ENCODE measurements around the gene TNNI2.

Gene TNNI2

DNA sequence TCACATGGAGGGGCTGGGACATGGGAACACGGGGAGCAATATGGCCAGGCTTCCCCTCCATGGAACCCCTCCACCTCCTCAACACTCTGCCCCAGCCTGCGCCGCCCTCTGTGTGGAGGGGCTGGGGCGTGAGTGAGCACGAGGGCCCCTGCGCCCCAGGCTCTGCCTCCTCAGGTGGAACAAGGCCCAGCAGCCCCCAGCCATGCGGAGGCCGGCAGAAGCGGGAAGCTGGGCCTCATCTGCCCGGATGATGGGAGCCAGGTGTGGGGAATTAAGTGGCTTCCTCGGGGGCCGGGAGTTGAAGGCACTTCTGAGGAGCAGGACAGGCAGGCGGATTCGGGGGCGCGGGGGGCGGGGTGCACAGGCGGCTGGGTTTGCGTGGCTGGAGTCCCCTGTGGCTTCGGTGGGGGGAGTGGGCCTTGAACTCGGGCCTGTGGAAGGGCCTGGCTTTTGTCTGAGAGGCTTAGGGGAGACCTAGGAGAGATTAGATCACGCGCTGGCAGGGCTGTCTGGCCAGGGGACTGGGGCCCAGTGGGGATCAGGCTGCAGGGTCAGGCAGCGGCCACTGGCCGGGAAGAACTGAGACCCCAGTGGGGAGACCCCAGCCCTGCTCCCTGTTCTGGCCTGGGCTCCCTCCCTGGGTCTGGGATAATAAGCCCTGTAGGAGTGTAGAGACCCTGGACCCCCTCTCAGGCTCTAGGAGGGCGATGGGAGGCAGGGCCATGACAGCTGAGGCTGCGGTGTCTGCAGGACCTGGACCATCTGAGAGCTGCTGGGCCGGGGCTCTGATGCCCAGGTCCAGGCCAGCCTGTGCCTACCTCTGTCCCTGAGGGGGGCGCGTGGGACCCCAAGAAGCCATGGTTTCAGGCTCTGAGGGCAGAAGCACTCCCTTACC is 39.6 kb downstream of the TNNI2 start:
- no peaks in the 10 kb centered on the region for H3K4me1 ChIP-seq
- TF ChIP-seq CTCF (IDR thresholded peaks at IDR 0.05) = no peak

GRCh38 chr11:1879342-1879940 is 40.7 kb downstream of the TNNI2 start:
- no peak overlapping the region for H3K9ac ChIP-seq
- no peaks in the 10 kb centered on the region for H3K27me3 ChIP-seq (ENCODE audit: control insufficient read depth, insufficient read depth, low read length)
- H3K4me3 ChIP-seq (ENCODE audit: low read depth, low read length) = no peak overlapping the region
- no peak overlapping the region for H3K4me2 ChIP-seq (ENCODE audit: low read length)
- no peaks in the 10 kb centered on the region for H3K79me2 ChIP-seq
- no peak overlapping the region for H2AFZ ChIP-seq
- no peaks in the 10 kb centered on the region for H3K4me1 ChIP-seq
- no peaks in the 10 kb centered on the region for H3K36me3 ChIP-seq (ENCODE audit: control insufficient read depth, insufficient read depth, low read length)
- no peak for TF ChIP-seq CTCF (IDR thresholded peaks at IDR 0.05)
- H3K9me3 ChIP-seq (ENCODE audit: control insufficient read depth, low read length) = no peaks in the 10 kb centered on the region
- H3K27ac ChIP-seq = no peak overlapping the region

More for the DNA sequence above, 39.6 kb downstream of the TNNI2 start:
- no peak overlapping the region for H3K9ac ChIP-seq
- no peak overlapping the region for H3K27ac ChIP-seq
- no peak overlapping the region for H3K4me2 ChIP-seq (ENCODE audit: low read length)
- H3K36me3 ChIP-seq (ENCODE audit: control insufficient read depth, insufficient read depth, low read length) = no peaks in the 10 kb centered on the region
- H2AFZ ChIP-seq = no peak overlapping the region
- no peak overlapping the region for H3K4me3 ChIP-seq (ENCODE audit: low read depth, low read length)
- no peaks in the 10 kb centered on the region for H3K9me3 ChIP-seq (ENCODE audit: control insufficient read depth, low read length)
- no peaks in the 10 kb centered on the region for H3K79me2 ChIP-seq
- H3K27me3 ChIP-seq (ENCODE audit: control insufficient read depth, insufficient read depth, low read length) = no peaks in the 10 kb centered on the region

GRCh38 chr11:1879941-1880720 is 41.4 kb downstream of the TNNI2 start:
- Histone ChIP-seq H3K79me2 (no peaks in the 10 kb centered on the region), H3K27me3 (ENCODE audit: control insufficient read depth, insufficient read depth, low read length) (no peaks in the 10 kb centered on the region), H2AFZ (no peak overlapping the region), H3K9me3 (ENCODE audit: control insufficient read depth, low read length) (no peaks in the 10 kb centered on the region), H3K4me2 (ENCODE audit: low read length) (no peak overlapping the region), H3K9ac (no peak overlapping the region), H3K4me1 (no peaks in the 10 kb centered on the region), H3K27ac (peak overlapping the region; percentile 29), H3K4me3 (ENCODE audit: low read depth, low read length) (no peak overlapping the region), H3K36me3 (ENCODE audit: control insufficient read depth, insufficient read depth, low read length) (no peaks in the 10 kb centered on the region)
- no peak for TF ChIP-seq CTCF (IDR thresholded peaks at IDR 0.05)

DNA sequence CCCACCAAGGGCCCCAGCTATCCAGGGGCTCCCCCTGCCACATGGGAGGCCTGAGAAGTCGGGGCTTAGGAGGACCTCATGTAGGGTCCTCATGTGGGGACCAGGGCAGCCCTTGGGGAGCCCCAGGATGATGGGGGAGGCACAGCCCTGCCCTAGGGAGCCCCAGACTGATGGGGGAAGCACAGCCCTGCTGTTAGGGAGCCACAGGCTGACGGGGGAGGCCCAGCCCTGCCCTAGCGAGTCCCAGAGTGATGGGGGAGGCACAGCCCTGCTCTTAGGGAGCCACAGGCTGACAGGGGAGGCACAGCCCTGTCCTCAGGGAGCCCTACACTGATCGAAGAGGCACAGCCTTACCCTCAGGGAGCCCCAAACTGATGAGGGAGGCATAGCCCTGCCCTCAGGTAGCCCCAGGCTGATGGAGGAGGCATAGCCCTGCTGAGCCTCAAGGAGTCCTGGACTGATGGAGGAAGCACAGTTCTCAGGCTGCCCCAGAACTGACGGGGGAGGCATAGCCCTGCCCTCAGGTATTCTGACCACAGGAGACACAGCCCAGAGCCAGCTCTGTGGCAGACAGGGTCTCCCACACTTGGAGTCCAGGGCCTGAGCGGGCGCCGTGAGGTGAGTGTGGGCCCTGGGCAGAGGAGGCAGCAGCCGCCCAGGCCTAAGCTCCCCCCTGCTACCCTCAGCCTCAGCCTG is 42.1 kb downstream of the TNNI2 start:
- no peaks in the 10 kb centered on the region for H3K4me1 ChIP-seq
- H3K79me2 ChIP-seq = no peaks in the 10 kb centered on the region
- H3K36me3 ChIP-seq (ENCODE audit: control insufficient read depth, insufficient read depth, low read length) = no peaks in the 10 kb centered on the region
- no peak overlapping the region for H2AFZ ChIP-seq
- no peaks in the 10 kb centered on the region for H3K9me3 ChIP-seq (ENCODE audit: control insufficient read depth, low read length)
- H3K4me2 ChIP-seq (ENCODE audit: low read length) = no peak overlapping the region
- H3K9ac ChIP-seq = no peak overlapping the region
- no peak for TF ChIP-seq CTCF (IDR thresholded peaks at IDR 0.05)
- H3K4me3 ChIP-seq (ENCODE audit: low read depth, low read length) = no peak overlapping the region
- peak overlapping the region; percentile 29 for H3K27ac ChIP-seq
- no peaks in the 10 kb centered on the region for H3K27me3 ChIP-seq (ENCODE audit: control insufficient read depth, insufficient read depth, low read length)
